Upper lobe of left lung (tissue), 4 donors: ENCODE measurements around the gene ABCC4.

Experiments
- CTCF ChIP-seq, 6 experiments: fragments of 450-650 bp in 4 of 6; fragments of 200-600 bp in 2 of 6; sonication (generic) in 2 of 6; IDR thresholded peaks; one replicate each; pipeline ENCODE4 v1.5.1; 2016 to 2019; ENCODE audit warnings: antibody characterized with exemption in 6 of 6
- EP300 ChIP-seq, 4 donors: sonication (generic); formaldehyde crosslinking; IDR thresholded peaks; one replicate each; pipeline ENCODE4 v1.5.1; 2017; ENCODE audit warnings: antibody characterized with exemption in 4 of 4, control low read depth in 2 of 4
- POLR2A ChIP-seq, 4 donors: fragments of 450-650 bp; IDR thresholded peaks; one replicate each; pipeline ENCODE4 v1.5.1; 2016 to 2017; ENCODE audit warnings: antibody characterized with exemption in 4 of 4, mild to moderate bottlenecking in 2 of 4
- POLR2AphosphoS5 ChIP-seq, 2 donors: sonication (generic); formaldehyde crosslinking; IDR thresholded peaks; one replicate each; pipeline ENCODE4 v1.5.1; 2017; ENCODE audit warnings: antibody characterized with exemption in 2 of 2

GRCh38 chr13:95025116-95025515 is 276.1 kb downstream of the ABCC4 start:
- TF ChIP-seq CTCF (IDR thresholded peaks at IDR 0.05) (no peak), POLR2AphosphoS5 (IDR thresholded peaks at IDR 0.05) (no peak), POLR2A (IDR thresholded peaks at IDR 0.05) (no peak), EP300 (IDR thresholded peaks at IDR 0.05) (no peak)
